Hepatocyte (in vitro differentiated cells): Measurements from ENCODE around the gene BTN2A1. TPM values are rescaled to one million over a fixed set of nuclear protein-coding genes. Genes with fewer than 3 reads are reported as not detected.
A peak's percentile ranks its signal among the peaks of the same experiment; 100 is the strongest.

Experiments
- DNase-seq: peaks from one replicate; pipeline ENCODE4 v3.0.0-alpha.2; 2016; ENCODE audit warnings: low spot score
- H2AFZ ChIP-seq: fragments of 200-600 bp; sonication (generic); 2 replicates; pipeline ENCODE4 v1.6.0; 2016; ENCODE audit warnings: antibody characterized with exemption, mild to moderate bottlenecking
- H3K27ac ChIP-seq: fragments of 200-600 bp; sonication (generic); 2 replicates; pipeline ENCODE4 v1.5.1; 2016; ENCODE audit warnings: mild to moderate bottlenecking
- H3K27me3 ChIP-seq: fragments of 200-600 bp; sonication (generic); 2 replicates; pipeline ENCODE4 v1.6.1; 2016
- H3K36me3 ChIP-seq: fragments of 200-600 bp; sonication (generic); replicated peaks from 2 replicates; pipeline ENCODE4 v1.5.1; 2016; ENCODE audit warnings: low read depth; ENCODE audit not compliant: insufficient read depth
- H3K4me1 ChIP-seq: fragments of 200-600 bp; sonication (generic); 2 replicates; pipeline ENCODE4 v1.5.1; 2016; ENCODE audit warnings: mild to moderate bottlenecking, moderate library complexity; ENCODE audit not compliant: insufficient read depth
- H3K4me2 ChIP-seq: fragments of 200-600 bp; sonication (generic); 2 replicates; pipeline ENCODE4 v1.6.0; 2016
- H3K4me3 ChIP-seq: fragments of 200-600 bp; sonication (generic); 2 replicates; pipeline ENCODE4 v1.5.1; 2016; ENCODE audit warnings: mild to moderate bottlenecking
- H3K79me2 ChIP-seq: fragments of 200-600 bp; sonication (generic); 2 replicates; pipeline ENCODE4 v1.6.0; 2017; ENCODE audit warnings: mild to moderate bottlenecking
- H3K9me2 ChIP-seq: fragments of 200-600 bp; sonication (generic); replicated peaks from 2 replicates; pipeline ENCODE4 v1.6.0; 2017; ENCODE audit warnings: mild to moderate bottlenecking; ENCODE audit not compliant: insufficient read depth
- H3K9me3 ChIP-seq: fragments of 200-600 bp; sonication (generic); 2 replicates; pipeline ENCODE4 v1.5.1; 2016; ENCODE audit warnings: low read depth, mild to moderate bottlenecking
- H4K20me1 ChIP-seq: fragments of 200-600 bp; sonication (generic); 2 replicates; pipeline ENCODE4 v1.6.0; 2016; ENCODE audit warnings: mild to moderate bottlenecking; ENCODE audit not compliant: insufficient read depth, poor library complexity, severe bottlenecking
- EZH2 ChIP-seq: fragments of 200-600 bp; sonication (generic); IDR thresholded peaks from 2 replicates; pipeline ENCODE4 v1.6.1; 2016; ENCODE audit warnings: antibody characterized with exemption, mild to moderate bottlenecking, borderline replicate concordance
- EZH2phosphoT487 ChIP-seq: fragments of 200-600 bp; sonication (generic); IDR thresholded peaks from one replicate; pipeline ENCODE4 v1.6.1; 2018; ENCODE audit warnings: antibody characterized with exemption, mild to moderate bottlenecking, low read depth, moderate library complexity; ENCODE audit not compliant: unreplicated experiment, severe bottlenecking
- WGBS: methylation state at CpG from one replicate; pipeline ENCODE4 v1.1.6; 2016; ENCODE audit warnings: low lambda C conversion rate; ENCODE audit errors: missing lambda C conversion rate; 5-methylcytosine and 5-hydroxymethylcytosine counted together
- polyA plus RNA-seq: library from polyadenylated mRNA; unstranded; fragments of >200 nt; fragmentation: Nextera tagmentation; extraction: Ambion mirVana; gene quantifications from 2 replicates; pipeline ENCODE4 v1.2.1, GENCODE V29; 2016
- total RNA-seq: library from RNA; depleted of rRNA; stranded (reverse); fragments of >200 nt; gene quantifications from 2 replicates; pipeline ENCODE4 v1.2.3, GENCODE V29; 2014
- TF ChIP-seq, protein P1 (sequence below): fragments of 200-600 bp; sonication (generic); IDR thresholded peaks from 2 replicates; pipeline ENCODE4 v1.5.1; 2016; ENCODE audit warnings: antibody characterized with exemption, mild to moderate bottlenecking; ENCODE audit not compliant: poor library complexity

BTN2A1 gene
- total and polyA plus RNA-seq, 2 experiments from 2014 or later = 14.9 to 21.4 TPM

DNA sequence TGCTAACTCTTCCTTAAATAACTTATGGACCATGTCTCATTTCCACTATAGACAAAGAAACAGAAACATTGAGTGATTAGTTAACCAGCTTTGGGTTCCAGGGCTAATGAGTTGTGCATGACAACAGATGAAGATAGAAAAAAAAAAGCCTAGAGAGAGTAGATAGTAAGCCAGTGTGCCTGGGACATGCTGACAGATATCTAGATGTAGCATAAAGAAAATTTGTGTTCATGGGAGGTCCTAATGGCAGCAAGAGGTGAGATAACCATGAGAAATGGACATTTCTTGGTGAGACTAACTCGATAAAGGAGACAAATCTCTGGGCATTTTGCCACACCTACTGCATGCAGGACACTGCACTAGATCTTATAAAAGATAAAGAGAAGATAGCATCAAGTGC, 20.2 kb upstream of the BTN2A1 start:
- H3K4me2 ChIP-seq = no peak overlapping the region
- no peaks in the 10 kb centered on the region for H4K20me1 ChIP-seq
- H3K4me1 ChIP-seq = no peaks in the 10 kb centered on the region
- no peaks in the 10 kb centered on the region for H3K79me2 ChIP-seq
- H3K4me3 ChIP-seq = no peak overlapping the region
- H3K36me3 ChIP-seq = no peaks in the 10 kb centered on the region
- TF ChIP-seq, protein P1, sequence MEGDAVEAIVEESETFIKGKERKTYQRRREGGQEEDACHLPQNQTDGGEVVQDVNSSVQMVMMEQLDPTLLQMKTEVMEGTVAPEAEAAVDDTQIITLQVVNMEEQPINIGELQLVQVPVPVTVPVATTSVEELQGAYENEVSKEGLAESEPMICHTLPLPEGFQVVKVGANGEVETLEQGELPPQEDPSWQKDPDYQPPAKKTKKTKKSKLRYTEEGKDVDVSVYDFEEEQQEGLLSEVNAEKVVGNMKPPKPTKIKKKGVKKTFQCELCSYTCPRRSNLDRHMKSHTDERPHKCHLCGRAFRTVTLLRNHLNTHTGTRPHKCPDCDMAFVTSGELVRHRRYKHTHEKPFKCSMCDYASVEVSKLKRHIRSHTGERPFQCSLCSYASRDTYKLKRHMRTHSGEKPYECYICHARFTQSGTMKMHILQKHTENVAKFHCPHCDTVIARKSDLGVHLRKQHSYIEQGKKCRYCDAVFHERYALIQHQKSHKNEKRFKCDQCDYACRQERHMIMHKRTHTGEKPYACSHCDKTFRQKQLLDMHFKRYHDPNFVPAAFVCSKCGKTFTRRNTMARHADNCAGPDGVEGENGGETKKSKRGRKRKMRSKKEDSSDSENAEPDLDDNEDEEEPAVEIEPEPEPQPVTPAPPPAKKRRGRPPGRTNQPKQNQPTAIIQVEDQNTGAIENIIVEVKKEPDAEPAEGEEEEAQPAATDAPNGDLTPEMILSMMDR = no peak
- TF ChIP-seq EZH2 (no peak), EZH2phosphoT487 (no peak)
- H2AFZ ChIP-seq = no peak overlapping the region
- H3K9me2 ChIP-seq = no peaks in the 10 kb centered on the region
- H3K9me3 ChIP-seq = no peaks in the 10 kb centered on the region
- WGBS = 95% methylated on average over 1 of the region's 1 CpG
- H3K27ac ChIP-seq = no peak overlapping the region
- DNase-seq = no peak
- H3K27me3 ChIP-seq = no peaks in the 10 kb centered on the region

DNA sequence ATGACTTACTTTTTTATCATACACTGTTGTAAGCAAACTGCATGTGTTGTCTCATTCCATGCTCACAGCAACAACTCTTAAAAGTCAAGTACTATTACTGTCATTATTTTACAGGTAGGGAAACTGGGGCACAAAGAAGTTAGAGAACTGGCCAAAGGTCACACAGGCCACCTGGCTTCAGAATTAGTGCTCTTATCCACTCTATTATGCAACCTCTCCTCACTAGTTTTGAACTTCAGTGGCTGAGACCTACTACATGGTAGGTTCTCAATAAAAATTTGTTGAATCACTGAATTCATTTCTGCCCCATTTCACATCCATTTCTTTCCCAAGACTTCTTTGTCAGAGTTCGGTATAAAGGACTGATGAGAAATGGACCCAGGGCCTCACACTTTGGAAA, 19.8 kb upstream of the BTN2A1 start:
- Histone ChIP-seq H3K36me3 (no peaks in the 10 kb centered on the region), H3K27ac (no peak overlapping the region), H3K9me3 (no peaks in the 10 kb centered on the region), H3K4me1 (no peaks in the 10 kb centered on the region), H3K9me2 (no peaks in the 10 kb centered on the region), H3K4me3 (no peak overlapping the region), H3K79me2 (no peaks in the 10 kb centered on the region), H3K4me2 (no peak overlapping the region), H4K20me1 (no peaks in the 10 kb centered on the region), H3K27me3 (no peaks in the 10 kb centered on the region), H2AFZ (no peak overlapping the region)
- TF ChIP-seq, protein P1 = no peak
- TF ChIP-seq EZH2phosphoT487 = no peak
- TF ChIP-seq EZH2 = no peak
- 100% methylated on average over 1 of the region's 1 CpG for WGBS
- DNase-seq = no peak

- Histone ChIP-seq H3K27ac (peak overlapping the region; percentile 71), H3K36me3 (no peaks in the 10 kb centered on the region), H3K9me2 (no peaks in the 10 kb centered on the region), H3K4me3 (no peak overlapping the region), H3K79me2 (no peaks in the 10 kb centered on the region), H3K4me2 (peak overlapping the region; percentile 71), H2AFZ (peak overlapping the region; percentile 61), H3K4me1 (no peaks in the 10 kb centered on the region), H3K27me3 (no peaks in the 10 kb centered on the region), H3K9me3 (no peaks in the 10 kb centered on the region), H4K20me1 (no peaks in the 10 kb centered on the region)
- 87% methylated on average over 7 of the region's 7 CpGs for WGBS
- no peak for DNase-seq
- no peak for TF ChIP-seq EZH2
- TF ChIP-seq, protein P1 = no peak
Observed at GRCh38 chr6:26439151-26440125, 18.3 kb upstream of the BTN2A1 start.
